Umbilical cord (tissue), 2 donors: ENCODE results near the gene STK36. TPM values are rescaled to one million over a fixed set of nuclear protein-coding genes. Genes with fewer than 3 reads are reported as not detected.
A peak's percentile ranks its signal among the peaks of the same experiment; 100 is the strongest.

ENCODE experiments used
- DNase-seq: peaks from one replicate; pipeline ENCODE4 v3.0.0-alpha.2; 2015; ENCODE audit warnings: low spot score
- total RNA-seq: library from RNA; depleted of rRNA; stranded (reverse); fragments of >200 nt; gene quantifications from one replicate; pipeline ENCODE4 v1.2.3, GENCODE V29; 2014; ENCODE audit warnings: low replicate concordance; ENCODE audit not compliant: insufficient read depth

The STK36 gene
- total RNA-seq, 1 donor from 2014 or later: 21.9 TPM

GRCh38 chr2:218745559-218746469, 73.9 kb downstream of the STK36 start:
- peak; percentile 85 for DNase-seq

- DNase-seq: peak; percentile 25
Measured at GRCh38 chr2:218746470-218746795, 74.5 kb downstream of the STK36 start.

- DNase-seq: no peak
Measured at GRCh38 chr2:218746960-218747359, 75.1 kb downstream of the STK36 start.

- DNase-seq: no peak
Measured at GRCh38 chr2:218748741-218749441, 77.0 kb downstream of the STK36 start.

Other genes starting within 250 kb of the STK36 start
- gene USP37, start 103.7 kb upstream of the STK36 start, total RNA-seq: 46.0 TPM
- 20.0 TPM for gene CNOT9, start 103.2 kb upstream of the STK36 start, total RNA-seq
- 7.2 TPM for gene PLCD4, start 64.2 kb upstream of the STK36 start, total RNA-seq
- gene ZNF142, start 12.5 kb upstream of the STK36 start, total RNA-seq: 5.1 TPM
- 21.4 TPM for gene BCS1L, start 12.4 kb upstream of the STK36 start, total RNA-seq
- 9.9 TPM for gene RNF25, start 84 bp upstream of the STK36 start, total RNA-seq
- 2.4 TPM for gene TTLL4, start 38.7 kb downstream of the STK36 start, total RNA-seq
- 13.2 TPM for gene CYP27A1, start 110.1 kb downstream of the STK36 start, total RNA-seq
- not detected for gene PRKAG3, start 159.7 kb downstream of the STK36 start, total RNA-seq
- gene WNT6, start 187.7 kb downstream of the STK36 start, total RNA-seq: 3.9 TPM
- gene WNT10A, start 208.8 kb downstream of the STK36 start, total RNA-seq: 3.6 TPM